Activated CD8-positive, alpha-beta memory T cell treated with anti-CD3 and anti-CD28 coated beads, Interleukin-2, amount 10 ng/mL, durations not matched to agents 7 days and 5 days (primary cell): ENCODE measurements around the gene PRDX2. TPM values are rescaled to one million over a fixed set of nuclear protein-coding genes. Genes with fewer than 3 reads are reported as not detected.
"Not testable (repeated sequence)": the region's sequence is repeated elsewhere in the genome, so short reads cannot be mapped to it uniquely, and the experiment has no call there.

Experiments
- ATAC-seq: fragments of 150-1000 bp; cut with Tn5 transposase; one replicate; pipeline ENCODE4 v1.10.0; 2021; ENCODE audit warnings: moderate library complexity
- CTCF ChIA-PET: fragments of 350-600 bp; sonication (Branson Sonifier 250); formaldehyde crosslinking; loops from one replicate; lab custom pipeline; 2021; ENCODE audit warnings: antibody characterized with exemption; lab: Charles Lee
- DNase-seq: peaks from one replicate; pipeline ENCODE4 v3.0.0-alpha.2; 2020
- H3K27ac Mint-ChIP-seq: one replicate; pipeline ENCODE4 v1.8.0; 2021; ENCODE audit warnings: mild to moderate bottlenecking, mixed read lengths
- H3K27me3 Mint-ChIP-seq: one replicate; pipeline ENCODE4 v1.8.0; 2021; ENCODE audit warnings: mixed read lengths
- H3K36me3 Mint-ChIP-seq: one replicate; pipeline ENCODE4 v1.8.0; 2021; ENCODE audit warnings: mild to moderate bottlenecking, mixed read lengths
- H3K4me1 Mint-ChIP-seq: one replicate; pipeline ENCODE4 v1.8.0; 2021; ENCODE audit warnings: mixed read lengths
- H3K4me3 Mint-ChIP-seq: one replicate; pipeline ENCODE4 v1.8.0; 2021; ENCODE audit warnings: mild to moderate bottlenecking, moderate library complexity, mixed read lengths
- H3K9me3 Mint-ChIP-seq: one replicate; pipeline ENCODE4 v1.8.0; 2022; ENCODE audit warnings: low read depth, mixed read lengths
- total RNA-seq, 2 experiments: library from RNA; stranded (reverse); gene quantifications; one replicate each; pipeline ENCODE4 v1.2.3, GENCODE V29; 2021

The PRDX2 gene
- total RNA-seq, 2 experiments from 2014 or later, result 168 to 218 TPM

- ATAC-seq (peak; percentile 89), DNase-seq (peak; percentile 93)
- Mint-ChIP-seq H3K4me3 (peak within 1 kb of the TSS; percentile 89), H3K4me1 (peaks cover 26% of the 10 kb centered on the region), H3K27me3 (no peaks in the 10 kb centered on the region), H3K27ac (peak within 1 kb of the TSS; percentile 82), H3K36me3 (peaks cover 12% of the 10 kb centered on the region), H3K9me3 (no peaks in the 10 kb centered on the region)
- CTCF ChIA-PET, result interaction anchor here (0.9 to 18.0 kb wide), 7 partner anchors 10 to 159 kb away, joined by 3 to 1017 read pairs (median 4); partner anchors contain the start of genes HOOK2, RTBDN and TRIR
These were observed 4.9 kb upstream of the PRDX2 start, which contains the start of gene RNASEH2A for GRCh38 chr19:12806242-12807081. RNASEH2A (plus strand) TSS chr19:12806584; CDS start chr19:12806674, 90 bp downstream.

- H3K9me3 Mint-ChIP-seq, result no peaks in the 10 kb centered on the region
- peaks cover 38% of the 10 kb centered on the region for H3K4me1 Mint-ChIP-seq
- H3K27me3 Mint-ChIP-seq, result no peaks in the 10 kb centered on the region
- H3K36me3 Mint-ChIP-seq, result peaks cover 8% of the 10 kb centered on the region
- no peak overlapping the region for H3K4me3 Mint-ChIP-seq
- CTCF ChIA-PET, result interaction anchor here (0.5 to 18.0 kb wide), 4 partner anchors 9 to 193 kb away, joined by 3 to 1017 read pairs (median 4); partner anchors contain the start of genes HOOK2, ZNF490 and ZNF791
- H3K27ac Mint-ChIP-seq, result no peak overlapping the region
- ATAC-seq, result no peak
- DNase-seq, result no peak
These were observed 2.5 kb upstream of the PRDX2 start for GRCh38 chr19:12804051-12804450.

GRCh38 chr19:12802267-12803106, 887 bp upstream of the PRDX2 start:
- H3K4me1 Mint-ChIP-seq, result peaks cover 35% of the 10 kb centered on the region
- CTCF ChIA-PET, result interaction anchor here (0.9 to 18.0 kb wide), 6 partner anchors 14 to 95 kb away, joined by 3 to 1017 read pairs (median 3); partner anchors contain the start of gene HOOK2
- H3K36me3 Mint-ChIP-seq, result peaks cover 5% of the 10 kb centered on the region
- H3K9me3 Mint-ChIP-seq, result no peaks in the 10 kb centered on the region
- H3K27ac Mint-ChIP-seq, result no peak overlapping the region
- no peak for ATAC-seq
- no peak for DNase-seq
- H3K27me3 Mint-ChIP-seq, result no peaks in the 10 kb centered on the region
- H3K4me3 Mint-ChIP-seq, result peak overlapping the region; percentile 81

- ATAC-seq (peak; percentile 14), DNase-seq (no peak)
- Mint-ChIP-seq H3K9me3 (no peaks in the 10 kb centered on the region), H3K4me1 (peaks cover 28% of the 10 kb centered on the region), H3K36me3 (peaks cover 5% of the 10 kb centered on the region), H3K4me3 (peak overlapping the region; percentile 81), H3K27me3 (no peaks in the 10 kb centered on the region), H3K27ac (peak overlapping the region; percentile 84)
- CTCF ChIA-PET, result interaction anchor here (1.1 to 18.0 kb wide), 4 partner anchors 31 to 85 kb away, joined by 3 to 1017 read pairs (median 4); partner anchors contain the start of gene HOOK2
These were observed 606 bp downstream of the PRDX2 start for GRCh38 chr19:12800923-12801465.

- DNase-seq, result no peak
- no peaks in the 10 kb centered on the region for H3K27me3 Mint-ChIP-seq
- CTCF ChIA-PET, result interaction anchor here (1.1 to 18.0 kb wide), 4 partner anchors 31 to 84 kb away, joined by 3 to 1017 read pairs (median 4); partner anchors contain the start of gene HOOK2
- H3K27ac Mint-ChIP-seq, result peak overlapping the region; percentile 84
- ATAC-seq, result no peak
- no peaks in the 10 kb centered on the region for H3K9me3 Mint-ChIP-seq
- peaks cover 30% of the 10 kb centered on the region for H3K4me1 Mint-ChIP-seq
- H3K36me3 Mint-ChIP-seq, result peaks cover 5% of the 10 kb centered on the region
- peak overlapping the region; percentile 81 for H3K4me3 Mint-ChIP-seq
These were observed 1.2 kb downstream of the PRDX2 start for GRCh38 chr19:12800466-12800770.

- Mint-ChIP-seq H3K36me3 (peaks cover 5% of the 10 kb centered on the region), H3K27ac (no peak overlapping the region), H3K4me1 (peaks cover 32% of the 10 kb centered on the region), H3K4me3 (no peak overlapping the region), H3K27me3 (no peaks in the 10 kb centered on the region), H3K9me3 (no peaks in the 10 kb centered on the region)
- CTCF ChIA-PET, result interaction anchor here (1.2 to 18.0 kb wide), 3 partner anchors 30 to 84 kb away, joined by 3 to 1017 read pairs (median 4); partner anchors contain the start of gene HOOK2
- DNase-seq (no peak), ATAC-seq (no peak)
These were observed 1.7 kb downstream of the PRDX2 start for GRCh38 chr19:12799742-12800465.

GRCh38 chr19:12797607-12798006, 4.0 kb downstream of the PRDX2 start:
- H3K27ac Mint-ChIP-seq, H3K27me3 Mint-ChIP-seq, ATAC-seq, H3K9me3 Mint-ChIP-seq, DNase-seq, H3K36me3 Mint-ChIP-seq, H3K4me3 Mint-ChIP-seq: not testable (repeated sequence)
- CTCF ChIA-PET, result interaction anchor here (0.7 to 18.0 kb wide), 9 partner anchors 9 to 81 kb away, joined by 3 to 1017 read pairs (median 10); partner anchors contain the start of genes HOOK2 and RNASEH2A
- peaks cover 40% of the 10 kb centered on the region for H3K4me1 Mint-ChIP-seq

- ATAC-seq (no peak), DNase-seq (no peak)
- Mint-ChIP-seq H3K36me3 (peaks cover 11% of the 10 kb centered on the region), H3K27me3 (no peaks in the 10 kb centered on the region), H3K27ac (no peak overlapping the region), H3K4me3 (no peak overlapping the region), H3K9me3 (no peaks in the 10 kb centered on the region), H3K4me1 (peaks cover 36% of the 10 kb centered on the region)
- CTCF ChIA-PET, result interaction anchor here (0.7 to 18.0 kb wide), 12 partner anchors 9 to 83 kb away, joined by 3 to 1017 read pairs (median 6); partner anchors contain the start of genes HOOK2, RNASEH2A and RTBDN
These were observed 4.4 kb downstream of the PRDX2 start for GRCh38 chr19:12797141-12797587.

- no peaks in the 10 kb centered on the region for H3K27me3 Mint-ChIP-seq
- peak overlapping the region; percentile 81 for H3K27ac Mint-ChIP-seq
- DNase-seq (peak; percentile 82), ATAC-seq (no peak)
- no peaks in the 10 kb centered on the region for H3K9me3 Mint-ChIP-seq
- H3K36me3 Mint-ChIP-seq, result peaks cover 11% of the 10 kb centered on the region
- H3K4me1 Mint-ChIP-seq, result peaks cover 35% of the 10 kb centered on the region
- H3K4me3 Mint-ChIP-seq, result peak overlapping the region; percentile 51
- CTCF ChIA-PET, result interaction anchor here (0.7 to 18.0 kb wide), 33 partner anchors 9 to 1067 kb away, joined by 3 to 1017 read pairs (median 4); partner anchors contain the start of genes FBXW9, GET3, HOOK2 and KLF1
These were observed 5.2 kb downstream of the PRDX2 start for GRCh38 chr19:12796146-12797071.

GRCh38 chr19:12794971-12795381, 6.6 kb downstream of the PRDX2 start:
- CTCF ChIA-PET, result interaction anchor here (0.6 to 18.0 kb wide), 10 partner anchors 9 to 357 kb away, joined by 3 to 1017 read pairs (median 3); partner anchors contain the start of genes GET3 and HOOK2
- Mint-ChIP-seq H3K36me3 (peaks cover 11% of the 10 kb centered on the region), H3K4me3 (peak overlapping the region; percentile 64), H3K9me3 (no peaks in the 10 kb centered on the region), H3K4me1 (peaks cover 35% of the 10 kb centered on the region), H3K27ac (peak overlapping the region; percentile 82), H3K27me3 (no peaks in the 10 kb centered on the region)
- ATAC-seq (no peak), DNase-seq (no peak)
